K562 (cell line): ENCODE data around the gene LCNL1. TPM values are rescaled to one million over a fixed set of nuclear protein-coding genes. Genes with fewer than 3 reads are reported as not detected.

Experiments
- ATAC-seq: fragments of 200-7000 bp; cut with Tn5 transposase; 3 replicates; pipeline ENCODE4 v1.9.1; 2020; ENCODE audit warnings: moderate library complexity
- BruUV-seq: library from RNA; stranded (reverse); fragments of 400-500 nt; replicated peaks from 2 replicates; lab custom pipeline; 2021; lab: Mats Ljungman, UMichigan
- CTCF ChIA-PET: fragments of 300-600 bp; formaldehyde crosslinking; extraction: SDS; loops from one replicate; lab custom pipeline; 2021; ENCODE audit warnings: low intra/inter-chr PET ratio; lab: Yijun Ruan, JAX
- POLR2A ChIA-PET: fragments of 300-600, 350-650 bp; sonication (Branson Sonifier 250); formaldehyde crosslinking; extraction: SDS; loops from one replicate; lab custom pipeline; 2021; ENCODE audit warnings: antibody characterized with exemption, inconsistent platforms; lab: Yijun Ruan, JAX
- DNase-seq, 4 experiments: peaks; one replicate each; pipeline versions ENCODE4 v3.0.0 to v3.0.0-alpha.2; 2011 to 2018; ENCODE audit warnings: low spot score in 3 of 4, mixed read lengths in 3 of 4; ENCODE audit errors: extremely low read depth in 1 of 4
- FAIRE-seq: peaks from 2 replicates; lab custom pipeline; 2011; peaks lifted over from hg19 to GRCh38; lab: Jason Lieb, UNC
- H2AFZ ChIP-seq: 2 replicates; pipeline ENCODE4 v1.6.0; 2011; ENCODE audit warnings: low read depth, low read length, control low read depth, inconsistent platforms
- H3K27ac ChIP-seq: fragments of 200-600 bp; 3 replicates; pipeline ENCODE4 v1.8.0; 2011; ENCODE audit warnings: low read depth, mild to moderate bottlenecking, control low read depth, inconsistent platforms, low read length, moderate library complexity, mixed read lengths; ENCODE audit errors: extremely low read depth
- H3K27me3 ChIP-seq, 2 experiments: fragments of 300-600 bp in 1 of 2; 2 replicates in 1 of 2; 3 replicates in 1 of 2; pipeline versions ENCODE4 v1.6.0 to v1.8.0; 2011; ENCODE audit warnings: inconsistent platforms in 2 of 2, low read length in 2 of 2, mild to moderate bottlenecking in 1 of 2, mixed read lengths in 1 of 2, moderate library complexity in 1 of 2; ENCODE audit not compliant: control insufficient read depth in 2 of 2, insufficient read depth in 2 of 2
- H3K36me3 ChIP-seq: fragments of 300-600 bp; 3 replicates; pipeline ENCODE4 v1.8.0; 2011; ENCODE audit warnings: mild to moderate bottlenecking, low read length, inconsistent platforms; ENCODE audit not compliant: control insufficient read depth, insufficient read depth
- H3K4me1 ChIP-seq, 2 experiments: fragments of 200-600 bp in 1 of 2; replicated peaks in 1 of 2; 2 replicates in 1 of 2; 3 replicates in 1 of 2; pipeline versions ENCODE4 v1.5.1 to v1.8.0; 2011; ENCODE audit warnings: inconsistent platforms in 2 of 2, low read length in 2 of 2, mild to moderate bottlenecking in 1 of 2, mixed read lengths in 1 of 2, moderate library complexity in 1 of 2; ENCODE audit not compliant: control insufficient read depth in 2 of 2, insufficient read depth in 2 of 2
- H3K4me2 ChIP-seq: 2 replicates; pipeline ENCODE4 v1.6.1; 2011; ENCODE audit warnings: low read length, control low read depth, inconsistent platforms, mixed read lengths; ENCODE audit not compliant: insufficient read depth
- H3K4me3 ChIP-seq: fragments of 200-600 bp; sonication (generic), shearing (Covaris generic); 2 replicates; pipeline ENCODE4 v1.5.1; 2016; ENCODE audit warnings: control low read depth, inconsistent platforms
- H3K79me2 ChIP-seq: fragments of 200-600 bp; 3 replicates; pipeline ENCODE4 v1.8.0; 2011; ENCODE audit warnings: low read length, inconsistent platforms; ENCODE audit not compliant: control insufficient read depth, insufficient read depth
- H3K9ac ChIP-seq, 2 experiments: 2 replicates each; pipeline versions ENCODE4 v1.6.0 to v1.6.1; 2011; ENCODE audit warnings: low read depth in 2 of 2, low read length in 2 of 2, control low read depth in 1 of 2, inconsistent platforms in 1 of 2, mild to moderate bottlenecking in 1 of 2, mixed read lengths in 1 of 2; ENCODE audit not compliant: insufficient read depth in 1 of 2
- H3K9me1 ChIP-seq: one replicate; pipeline ENCODE4 v1.6.0; 2011; ENCODE audit warnings: inconsistent platforms, mild to moderate bottlenecking, low read length, moderate library complexity; ENCODE audit not compliant: control insufficient read depth, insufficient read depth
- H3K9me3 ChIP-seq: replicated peaks from 2 replicates; pipeline ENCODE4 v1.5.1; 2011; ENCODE audit warnings: low read depth, low read length, inconsistent platforms; ENCODE audit not compliant: control insufficient read depth, insufficient read depth
- H4K20me1 ChIP-seq: replicated peaks from 2 replicates; pipeline ENCODE4 v1.6.1; 2011; ENCODE audit warnings: low read length, inconsistent platforms, mixed read lengths; ENCODE audit not compliant: control insufficient read depth, insufficient read depth
- ZBTB7A ChIP-seq: IDR thresholded peaks from 2 replicates; pipeline ENCODE4 v1.6.1; 2011; ENCODE audit warnings: low read depth, mild to moderate bottlenecking, low read length, moderate library complexity, borderline replicate concordance; ENCODE audit not compliant: control insufficient read depth
- ZNF75A ChIP-seq: fragments of 450-650 bp; formaldehyde crosslinking; IDR thresholded peaks from 2 replicates; pipeline ENCODE4 v1.4.0; 2020; ENCODE audit warnings: mild to moderate bottlenecking
- WGBS: fragments of 100-300 bp; shearing (Covaris generic); methylation state at CpG from one replicate; pipeline ENCODE4 v1.1.6; 2016; ENCODE audit warnings: low coverage, mixed read lengths; ENCODE audit not compliant: insufficient coverage; ENCODE audit errors: missing lambda C conversion rate; 5-methylcytosine and 5-hydroxymethylcytosine counted together
- in situ Hi-C: fragments of 300-500 bp; cut with MboI; formaldehyde crosslinking; loops from 4 replicates; pipeline ENCODE4 v1.15.0; 2018; ENCODE audit warnings: inconsistent platforms, mixed read lengths
- intact Hi-C: fragments of 100-400 bp; cut with micrococcal nuclease; formaldehyde crosslinking; loops from 2 replicates; pipeline ENCODE4 v1.14.2; 2022
- polyA plus RNA-seq, 8 experiments: library from polyadenylated mRNA; depleted of rRNA in 4 of 8; stranded (reverse) in 5 of 8; unstranded in 3 of 8; fragments of >200 nt; fragmentation: Nextera tagmentation in 2 of 8; fragmentation: Illumina TruSeq in 1 of 8; extraction: Ambion mirVana in 2 of 8; extraction: Trizol in 1 of 8; gene quantifications; 2 replicates each; pipeline versions ENCODE4 v1.2.1 to v1.2.3, GENCODE V29; 2011 to 2014; ENCODE audit warnings: inconsistent platforms in 1 of 8, missing spikeins in 1 of 8
- total RNA-seq, 7 experiments: library from RNA; depleted of rRNA in 6 of 7; stranded (reverse); fragments of >200 nt in 6 of 7; fragmentation: Illumina TruSeq in 2 of 7; extraction: Trizol in 2 of 7; gene quantifications; 2 replicates each; pipeline versions ENCODE4 v1.2.1 to v1.2.3, GENCODE V29; 2011 to 2021; ENCODE audit warnings: low replicate concordance in 1 of 7
- TF ChIP-seq, protein P1 (sequence below): sonication (generic); formaldehyde crosslinking; IDR thresholded peaks from 2 replicates; pipeline ENCODE4 v1.8.0; 2022; ENCODE audit warnings: missing genetic modification reagents, mild to moderate bottlenecking, moderate library complexity, borderline replicate concordance

LCNL1 gene
- total and polyA plus RNA-seq, 9 of the 15 experiments (the other 6 are each of a cell fraction or from before 2014, with no cell fraction given), result 0.04 to 0.16 (median 0.04) TPM; not detected in 4

- CTCF ChIA-PET, result interaction anchor here (0.6 kb wide), 1 partner anchor 84 kb away, joined by 3 read pairs; the partner anchor contains the start of gene NPDC1
- H3K79me2 ChIP-seq, result no peaks in the 10 kb centered on the region
- ATAC-seq (no peak), FAIRE-seq (no peak), DNase-seq (no peak)
- H3K9me3 ChIP-seq, result no peaks in the 10 kb centered on the region
- H3K36me3 ChIP-seq, result no peaks in the 10 kb centered on the region
- no peak overlapping the region for H3K4me2 ChIP-seq
- no peak overlapping the region for H3K4me3 ChIP-seq
- POLR2A ChIA-PET, result interaction anchor here (1.1 kb wide), 1 partner anchor 8 kb away, joined by 3 read pairs; no protein-coding TSS in a partner anchor
- TF ChIP-seq ZNF75A (CRISPR knock-in tag), result no peak
- TF ChIP-seq, protein P1, sequence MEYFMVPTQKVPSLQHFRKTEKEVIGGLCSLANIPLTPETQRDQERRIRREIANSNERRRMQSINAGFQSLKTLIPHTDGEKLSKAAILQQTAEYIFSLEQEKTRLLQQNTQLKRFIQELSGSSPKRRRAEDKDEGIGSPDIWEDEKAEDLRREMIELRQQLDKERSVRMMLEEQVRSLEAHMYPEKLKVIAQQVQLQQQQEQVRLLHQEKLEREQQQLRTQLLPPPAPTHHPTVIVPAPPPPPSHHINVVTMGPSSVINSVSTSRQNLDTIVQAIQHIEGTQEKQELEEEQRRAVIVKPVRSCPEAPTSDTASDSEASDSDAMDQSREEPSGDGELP (CRISPR knock-in tag), result peak; percentile 22; the same call in 1 of the 2 replicates
- peak; percentile 32; the same call in 1 of the 2 replicates for TF ChIP-seq ZBTB7A
- no peaks in the 10 kb centered on the region for H3K9me1 ChIP-seq
- peak overlapping the region in 1 of 2 experiments; percentile 74; a peak in 2 of 4 replicates for H3K9ac ChIP-seq
- in situ Hi-C loops (no loop called here), intact Hi-C loops (no loop called here)
- H3K27me3 ChIP-seq, result no peaks in the 10 kb centered on the region
- H3K27ac ChIP-seq, result no peak overlapping the region
- WGBS, result 65% methylated on average over 18 of the region's 23 CpGs
- H3K4me1 ChIP-seq, result peaks cover 26 to 77% of the 10 kb centered on the region in 2 experiments; a peak in 4 of 5 replicates
- H2AFZ ChIP-seq, result no peak overlapping the region
- BruUV-seq, result no TSS peak
- no peaks in the 10 kb centered on the region for H4K20me1 ChIP-seq
Measured at GRCh38 chr9:136961279-136962065, 21.3 kb upstream of the LCNL1 start.
